ENCODE data around the gene PROSER3.
A peak's percentile ranks its signal among the peaks of the same experiment; 100 is the strongest.

PROSER3 gene

GRCh38 chr19:35736913-35737886 lies 20.8 kb upstream of the PROSER3 start:
- no peak for TF ChIP-seq ZFX (IDR thresholded peaks at IDR 0.05; ENCODE audit: borderline replicate concordance)
- TF ChIP-seq, protein P1, sequence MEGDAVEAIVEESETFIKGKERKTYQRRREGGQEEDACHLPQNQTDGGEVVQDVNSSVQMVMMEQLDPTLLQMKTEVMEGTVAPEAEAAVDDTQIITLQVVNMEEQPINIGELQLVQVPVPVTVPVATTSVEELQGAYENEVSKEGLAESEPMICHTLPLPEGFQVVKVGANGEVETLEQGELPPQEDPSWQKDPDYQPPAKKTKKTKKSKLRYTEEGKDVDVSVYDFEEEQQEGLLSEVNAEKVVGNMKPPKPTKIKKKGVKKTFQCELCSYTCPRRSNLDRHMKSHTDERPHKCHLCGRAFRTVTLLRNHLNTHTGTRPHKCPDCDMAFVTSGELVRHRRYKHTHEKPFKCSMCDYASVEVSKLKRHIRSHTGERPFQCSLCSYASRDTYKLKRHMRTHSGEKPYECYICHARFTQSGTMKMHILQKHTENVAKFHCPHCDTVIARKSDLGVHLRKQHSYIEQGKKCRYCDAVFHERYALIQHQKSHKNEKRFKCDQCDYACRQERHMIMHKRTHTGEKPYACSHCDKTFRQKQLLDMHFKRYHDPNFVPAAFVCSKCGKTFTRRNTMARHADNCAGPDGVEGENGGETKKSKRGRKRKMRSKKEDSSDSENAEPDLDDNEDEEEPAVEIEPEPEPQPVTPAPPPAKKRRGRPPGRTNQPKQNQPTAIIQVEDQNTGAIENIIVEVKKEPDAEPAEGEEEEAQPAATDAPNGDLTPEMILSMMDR (IDR thresholded peaks at IDR 0.05): no peak; the same call in 1 of the 2 replicates
- no peak overlapping the region for H3K27ac ChIP-seq

DNA sequence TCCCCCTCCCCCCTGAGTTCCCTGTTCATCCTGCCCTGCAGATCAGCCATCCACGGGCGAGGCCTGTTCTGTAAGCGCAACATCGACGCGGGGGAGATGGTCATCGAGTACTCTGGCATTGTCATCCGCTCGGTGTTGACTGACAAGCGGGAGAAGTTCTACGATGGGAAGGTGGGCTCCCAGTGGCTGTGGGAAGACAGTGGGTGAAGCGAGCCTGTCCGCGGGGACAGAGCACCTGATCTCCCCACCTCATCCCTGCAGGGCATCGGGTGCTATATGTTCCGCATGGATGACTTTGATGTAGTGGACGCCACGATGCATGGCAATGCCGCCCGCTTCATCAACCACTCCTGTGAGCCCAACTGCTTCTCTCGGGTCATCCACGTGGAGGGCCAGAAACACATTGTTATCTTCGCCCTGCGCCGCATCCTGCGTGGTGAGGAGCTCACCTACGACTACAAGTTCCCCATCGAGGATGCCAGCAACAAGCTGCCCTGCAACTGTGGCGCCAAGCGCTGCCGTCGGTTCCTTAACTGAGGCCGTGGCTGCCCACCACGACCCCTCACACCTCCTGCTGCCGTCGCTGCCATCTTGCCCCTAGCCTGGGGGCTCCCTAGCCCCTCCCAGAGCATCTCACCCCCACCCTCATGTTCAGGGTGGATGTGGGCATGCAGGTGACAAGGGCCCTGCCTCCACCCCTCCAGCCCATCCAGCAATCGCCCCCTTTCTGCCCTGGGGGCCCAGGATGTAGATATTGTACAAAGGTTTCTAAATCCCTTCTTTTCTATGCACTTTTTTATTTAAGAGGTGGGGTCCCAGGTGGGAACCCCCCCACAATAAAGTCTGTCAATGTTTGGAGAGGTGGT lies 19.7 kb upstream of the PROSER3 start:
- peak overlapping the region; percentile 90 for H3K27ac ChIP-seq
- TF ChIP-seq, protein P1 (IDR thresholded peaks at IDR 0.05): no peak
- no peak for TF ChIP-seq ZFX (IDR thresholded peaks at IDR 0.05; ENCODE audit: borderline replicate concordance)

- no peak for TF ChIP-seq ZFX (IDR thresholded peaks at IDR 0.05; ENCODE audit: borderline replicate concordance)
- TF ChIP-seq, protein P1 (IDR thresholded peaks at IDR 0.05): no peak
- peak overlapping the region; percentile 90 for H3K27ac ChIP-seq
Observed at GRCh38 chr19:35738887-35739229, 19.1 kb upstream of the PROSER3 start.

DNA sequence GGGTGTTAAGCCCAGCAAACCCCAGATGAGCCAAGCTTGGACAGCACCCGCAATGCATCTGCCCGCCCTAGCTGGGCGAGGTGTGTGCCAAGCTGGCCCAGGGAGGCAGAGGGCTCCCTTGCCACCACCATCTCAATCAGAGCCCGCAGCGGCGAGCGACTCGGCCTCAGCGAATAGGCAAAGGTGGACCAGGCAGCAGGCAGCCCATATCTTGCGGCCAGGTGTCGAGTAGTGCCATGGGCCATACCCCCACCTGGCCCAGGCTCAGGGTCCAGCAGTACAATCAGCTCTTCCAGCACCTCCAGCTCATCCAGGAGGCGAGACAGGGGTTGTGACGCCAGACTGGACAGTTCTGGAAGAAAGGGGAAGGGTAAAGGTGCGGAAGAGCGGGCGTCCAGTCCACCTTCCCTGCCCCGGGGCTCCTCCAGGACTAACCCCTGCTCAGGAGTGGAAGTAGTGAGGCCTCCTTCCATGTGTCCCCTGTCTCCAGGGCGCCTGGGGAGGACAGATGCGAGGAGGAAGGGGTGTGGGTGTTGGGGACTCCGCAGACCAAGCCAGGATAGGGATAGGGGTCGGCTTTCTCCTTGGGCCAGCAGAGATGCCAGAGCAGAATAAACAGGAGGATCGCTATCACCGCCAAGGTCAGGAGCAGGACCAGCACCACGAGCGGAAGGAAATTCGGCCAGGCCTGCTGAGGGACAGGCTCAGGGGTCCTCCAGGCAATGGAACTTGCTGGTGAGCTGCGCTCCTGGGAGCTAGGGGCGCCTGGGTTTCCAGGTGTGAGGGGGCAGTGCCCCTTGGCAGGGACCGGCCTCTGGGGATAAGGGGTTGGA lies 18.5 kb upstream of the PROSER3 start:
- peak overlapping the region; percentile 90 for H3K27ac ChIP-seq
- TF ChIP-seq, protein P1 (IDR thresholded peaks at IDR 0.05): no peak
- no peak for TF ChIP-seq ZFX (IDR thresholded peaks at IDR 0.05; ENCODE audit: borderline replicate concordance)

DNA sequence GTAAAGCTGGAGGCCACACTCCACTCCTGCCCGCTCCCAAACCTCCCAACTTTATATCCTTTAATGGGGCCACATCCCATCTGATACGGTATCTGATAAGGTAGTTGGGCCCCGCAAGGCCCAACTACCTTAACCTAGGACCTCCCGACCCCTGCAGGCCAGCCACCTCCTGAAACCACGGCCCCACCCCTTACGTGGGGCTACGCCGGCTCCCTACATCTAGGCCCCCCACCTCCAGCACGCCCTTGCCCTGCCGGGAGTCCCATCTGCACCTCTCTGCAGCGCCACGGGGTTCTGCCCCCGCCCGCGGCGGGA lies 17.9 kb upstream of the PROSER3 start:
- TF ChIP-seq, protein P1 (IDR thresholded peaks at IDR 0.05): no peak
- TF ChIP-seq ZFX (IDR thresholded peaks at IDR 0.05; ENCODE audit: borderline replicate concordance): no peak
- H3K27ac ChIP-seq: peak overlapping the region; percentile 90

DNA sequence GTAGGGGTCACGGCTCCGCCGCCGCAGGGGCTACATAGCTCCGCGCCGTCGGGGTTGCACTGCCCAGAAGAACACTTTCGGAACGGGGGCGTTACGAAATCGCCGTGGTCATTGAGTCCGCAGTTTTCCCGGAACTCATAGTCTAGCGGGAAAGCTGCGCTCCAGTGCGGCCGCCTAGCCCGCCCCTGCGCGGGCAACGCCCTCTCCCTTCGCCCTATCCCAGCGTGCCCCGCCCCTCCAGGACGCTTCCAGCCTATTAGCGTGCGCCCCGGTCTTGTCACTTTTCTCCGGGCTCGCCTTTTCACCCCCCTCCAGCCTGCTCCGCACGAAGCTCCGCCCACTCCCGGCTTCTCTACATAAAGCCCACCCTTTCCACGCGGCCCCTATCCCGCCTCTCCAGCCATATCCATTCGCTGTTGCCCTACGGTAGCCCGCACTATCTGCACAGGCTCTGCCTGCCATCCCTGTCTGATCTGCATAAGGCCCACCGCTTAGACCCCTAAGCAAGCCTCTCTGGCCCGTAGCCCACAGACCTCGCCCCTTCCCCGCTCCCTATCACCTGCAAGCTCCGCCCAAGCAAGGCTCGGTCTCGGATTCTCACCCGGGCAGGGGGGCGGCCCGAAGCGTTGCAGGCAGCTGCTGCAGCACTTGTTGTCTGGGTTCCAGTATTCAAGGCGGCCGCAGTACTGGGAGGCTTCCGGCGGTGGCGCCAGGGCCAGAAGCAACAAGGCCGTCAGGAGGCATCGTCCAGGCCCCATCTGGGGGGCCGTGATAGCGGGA lies 17.4 kb upstream of the PROSER3 start:
- TF ChIP-seq, protein P1 (IDR thresholded peaks at IDR 0.05): peak; percentile 48
- TF ChIP-seq ZFX (IDR thresholded peaks at IDR 0.05; ENCODE audit: borderline replicate concordance): no peak
- peak overlapping the region; percentile 90 for H3K27ac ChIP-seq
